GM06990 (cell line): ENCODE measurements around the gene OR1D5.

Experiments
- DNase-seq: peaks from one replicate; pipeline ENCODE4 v3.0.0-alpha.2; 2011; ENCODE audit not compliant: insufficient read length; ENCODE audit errors: extremely low read depth
- H3K27me3 ChIP-seq: replicated peaks from 2 replicates; pipeline ENCODE4 v1.6.0; 2011; ENCODE audit warnings: low read length; ENCODE audit not compliant: control insufficient read depth, insufficient read depth
- H3K36me3 ChIP-seq: 2 replicates; pipeline ENCODE4 v1.5.1; 2011; ENCODE audit warnings: low read length; ENCODE audit not compliant: control insufficient read depth, insufficient read depth
- H3K4me3 ChIP-seq: replicated peaks from 2 replicates; pipeline ENCODE4 v1.5.1; 2011; ENCODE audit warnings: low read depth, mild to moderate bottlenecking, control low read depth, low read length
- TF ChIP-seq, protein P1 (sequence below): IDR thresholded peaks from 2 replicates; pipeline ENCODE4 v1.5.1; 2011; ENCODE audit warnings: low read length, control low read depth, mild to moderate bottlenecking, inconsistent platforms; ENCODE audit not compliant: insufficient read depth, poor library complexity, severe bottlenecking

Gene OR1D5

DNA sequence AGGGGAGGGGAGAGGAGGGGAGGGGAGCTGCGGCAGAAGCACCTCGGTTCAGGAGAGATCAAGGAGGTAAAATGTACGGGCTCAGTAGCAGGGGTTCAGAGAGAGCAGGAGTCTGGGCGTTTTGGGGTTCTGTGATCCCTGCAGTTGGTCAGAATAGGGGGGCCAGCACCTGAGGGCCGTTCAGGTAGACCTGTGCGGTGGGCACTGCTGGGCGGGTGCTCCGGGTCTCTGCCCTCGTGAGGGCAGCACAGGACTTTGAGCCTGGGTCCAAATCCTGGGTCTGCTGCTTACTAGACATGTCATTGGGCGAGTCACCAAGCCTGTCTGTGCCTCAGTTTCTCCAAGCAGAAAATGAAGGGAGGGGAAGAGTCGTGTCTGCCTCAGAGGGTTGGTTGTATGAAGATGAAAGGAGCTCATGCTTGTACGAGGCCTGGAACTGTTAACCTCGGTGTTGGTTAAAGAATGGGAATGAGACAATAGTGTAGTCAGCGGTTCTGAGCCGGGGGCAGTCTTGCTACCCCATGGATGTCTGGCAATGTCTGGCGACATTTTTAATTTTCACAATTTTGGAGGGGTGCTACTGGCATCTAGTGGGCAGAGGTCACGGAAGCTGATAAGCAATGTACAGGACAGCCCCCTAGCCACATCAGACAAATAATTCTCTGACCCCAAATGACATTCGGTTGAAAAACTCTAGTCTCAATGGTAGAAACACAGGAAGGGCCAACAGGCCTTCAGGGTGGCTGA, 35.4 kb downstream of the OR1D5 start:
- TF ChIP-seq, protein P1, sequence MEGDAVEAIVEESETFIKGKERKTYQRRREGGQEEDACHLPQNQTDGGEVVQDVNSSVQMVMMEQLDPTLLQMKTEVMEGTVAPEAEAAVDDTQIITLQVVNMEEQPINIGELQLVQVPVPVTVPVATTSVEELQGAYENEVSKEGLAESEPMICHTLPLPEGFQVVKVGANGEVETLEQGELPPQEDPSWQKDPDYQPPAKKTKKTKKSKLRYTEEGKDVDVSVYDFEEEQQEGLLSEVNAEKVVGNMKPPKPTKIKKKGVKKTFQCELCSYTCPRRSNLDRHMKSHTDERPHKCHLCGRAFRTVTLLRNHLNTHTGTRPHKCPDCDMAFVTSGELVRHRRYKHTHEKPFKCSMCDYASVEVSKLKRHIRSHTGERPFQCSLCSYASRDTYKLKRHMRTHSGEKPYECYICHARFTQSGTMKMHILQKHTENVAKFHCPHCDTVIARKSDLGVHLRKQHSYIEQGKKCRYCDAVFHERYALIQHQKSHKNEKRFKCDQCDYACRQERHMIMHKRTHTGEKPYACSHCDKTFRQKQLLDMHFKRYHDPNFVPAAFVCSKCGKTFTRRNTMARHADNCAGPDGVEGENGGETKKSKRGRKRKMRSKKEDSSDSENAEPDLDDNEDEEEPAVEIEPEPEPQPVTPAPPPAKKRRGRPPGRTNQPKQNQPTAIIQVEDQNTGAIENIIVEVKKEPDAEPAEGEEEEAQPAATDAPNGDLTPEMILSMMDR, result no peak
- no peak overlapping the region for H3K4me3 ChIP-seq
- H3K36me3 ChIP-seq, result no peaks in the 10 kb centered on the region
- DNase-seq, result no peak
- no peaks in the 10 kb centered on the region for H3K27me3 ChIP-seq

DNA sequence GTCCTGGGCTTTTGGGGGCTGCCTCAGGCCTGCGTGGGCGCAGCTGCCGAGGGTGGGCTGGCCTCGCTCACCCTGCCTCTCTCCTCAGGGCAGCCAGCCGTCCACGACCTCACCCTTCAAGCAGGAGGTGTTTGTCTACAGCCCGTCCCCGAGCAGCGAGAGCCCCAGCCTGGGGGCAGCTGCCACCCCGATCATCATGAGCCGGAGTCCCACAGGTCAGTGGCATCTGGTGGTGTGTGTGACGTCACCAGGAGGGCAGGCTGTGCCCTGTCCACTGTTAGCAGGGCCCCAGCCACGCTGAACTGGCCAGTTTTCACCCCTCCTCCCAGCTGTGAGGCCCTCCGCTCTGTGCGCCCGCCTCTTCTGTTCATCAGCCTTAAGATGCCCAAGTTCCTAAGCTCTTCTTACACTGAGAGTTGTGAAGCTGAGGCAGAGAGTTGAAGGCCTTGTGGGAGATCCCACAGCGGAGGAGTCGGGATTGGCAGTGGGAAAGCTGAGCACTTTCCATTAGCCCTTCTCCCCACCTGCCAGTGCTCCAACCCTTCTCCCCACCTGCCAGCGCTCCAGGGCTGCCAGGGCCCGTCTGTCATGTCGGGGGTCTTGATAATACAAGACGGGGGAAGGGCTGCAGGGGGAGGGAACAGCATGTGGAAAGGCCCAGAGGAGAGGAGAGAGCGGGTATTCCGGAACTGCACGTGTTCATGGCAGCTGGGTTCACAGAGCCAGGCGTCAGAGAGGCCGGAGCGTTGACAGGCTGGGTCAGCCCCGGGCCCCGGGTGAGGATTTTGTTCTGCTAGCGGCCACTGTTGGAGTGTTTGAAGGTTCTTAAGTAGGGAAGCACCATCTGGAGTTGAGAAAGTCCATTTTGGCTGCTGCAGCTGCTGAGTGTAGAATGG, 36.3 kb downstream of the OR1D5 start:
- Histone ChIP-seq H3K4me3 (no peak overlapping the region), H3K36me3 (no peaks in the 10 kb centered on the region), H3K27me3 (no peaks in the 10 kb centered on the region)
- DNase-seq, result no peak
- TF ChIP-seq, protein P1, result no peak

DNA sequence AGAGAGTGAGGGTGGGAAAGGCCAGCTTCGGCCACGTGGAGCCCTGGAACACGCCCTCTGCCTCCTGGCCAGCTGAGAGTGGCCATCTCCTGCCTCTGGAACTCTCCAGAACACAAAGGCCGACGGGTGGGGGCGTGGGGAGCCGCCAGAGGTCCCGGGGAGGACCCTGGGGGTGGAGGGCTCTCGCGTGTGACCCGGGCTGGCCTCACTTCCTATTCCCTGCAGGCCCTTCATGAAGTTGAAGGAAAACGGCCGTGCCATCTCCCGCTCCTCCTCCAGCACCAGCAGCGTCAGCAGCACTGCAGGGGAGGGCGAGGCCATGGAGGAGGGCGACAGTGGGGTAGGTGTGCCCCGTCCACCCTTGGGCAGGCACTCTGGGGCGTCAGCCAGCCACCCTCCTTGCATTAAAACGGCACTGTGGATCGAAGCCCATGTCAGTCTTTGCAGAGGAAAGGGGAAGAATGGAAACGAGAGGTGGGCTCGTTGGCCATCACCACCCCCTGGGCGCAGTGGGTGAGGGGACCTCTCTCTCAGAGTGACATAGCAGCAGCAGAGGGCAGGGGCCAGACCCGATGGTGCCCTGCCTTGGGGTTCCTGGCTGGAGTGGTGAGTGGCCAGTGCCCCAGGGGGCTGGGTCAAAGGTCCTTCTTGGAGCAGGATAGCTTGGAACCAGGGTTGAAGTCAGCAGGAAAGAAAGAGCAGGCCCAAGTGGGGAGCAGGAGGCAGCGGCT, 37.1 kb downstream of the OR1D5 start:
- H3K27me3 ChIP-seq, result no peaks in the 10 kb centered on the region

DNA sequence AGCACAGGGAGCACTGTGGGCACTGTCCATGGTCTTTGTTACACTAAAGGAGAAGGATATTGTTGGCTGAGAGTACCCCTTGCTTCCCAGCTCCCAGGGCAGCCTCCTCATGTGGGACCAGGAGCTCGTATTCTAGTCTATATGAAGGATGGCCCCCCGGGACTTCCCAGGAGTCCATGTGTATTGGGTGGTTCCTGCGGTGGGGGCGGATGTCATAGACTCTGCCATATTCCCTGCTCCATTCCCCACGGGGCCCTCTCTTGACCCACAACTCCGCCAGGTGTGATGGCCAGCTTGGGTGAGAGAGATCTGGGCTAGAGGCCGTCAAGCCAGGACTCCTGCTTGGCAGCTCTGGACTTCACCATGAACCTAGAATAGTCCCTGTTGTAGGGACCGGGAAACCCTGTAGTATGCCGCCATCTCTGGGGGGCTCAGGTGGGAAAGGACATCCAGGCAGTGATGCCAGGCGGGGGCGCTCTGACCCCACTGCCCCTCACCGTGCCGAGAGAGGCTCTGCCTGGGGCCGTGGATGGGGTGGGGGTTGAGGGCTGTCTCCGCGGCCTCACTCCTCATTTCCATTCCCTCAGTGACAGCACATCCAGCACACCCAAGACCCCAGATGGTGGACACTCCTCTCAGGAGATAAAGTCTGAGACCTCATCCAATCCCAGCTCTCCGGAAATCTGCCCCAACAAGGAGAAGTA, 37.8 kb downstream of the OR1D5 start:
- Histone ChIP-seq H3K27me3 (no peaks in the 10 kb centered on the region), H3K36me3 (no peaks in the 10 kb centered on the region), H3K4me3 (no peak overlapping the region)
- TF ChIP-seq, protein P1, result no peak
- no peak for DNase-seq

More for the DNA sequence above, 37.1 kb downstream of the OR1D5 start:
- TF ChIP-seq, protein P1, result no peak
- DNase-seq, result no peak
- Histone ChIP-seq H3K4me3 (no peak overlapping the region), H3K36me3 (no peaks in the 10 kb centered on the region)

DNA sequence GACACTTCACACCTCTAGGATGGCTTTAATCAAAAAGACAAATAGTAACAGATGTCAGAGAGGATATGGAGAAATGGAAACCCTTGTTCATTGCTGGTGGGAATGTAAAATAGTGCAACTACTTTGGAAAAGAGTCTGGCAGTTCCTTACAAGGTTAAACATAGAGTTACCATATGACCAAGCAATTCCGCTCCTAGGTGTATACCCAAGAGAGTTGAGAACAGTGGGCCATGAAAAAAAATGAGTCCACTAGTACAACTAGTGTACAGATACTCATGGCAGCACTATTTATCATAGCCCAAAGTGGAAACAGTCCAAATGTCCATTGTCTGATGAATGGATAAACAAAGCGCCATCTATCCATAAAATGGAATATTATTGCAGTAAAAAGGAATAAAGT, 39.1 kb downstream of the OR1D5 start:
- DNase-seq, result no peak
- Histone ChIP-seq H3K4me3 (no peak overlapping the region), H3K27me3 (no peaks in the 10 kb centered on the region), H3K36me3 (no peaks in the 10 kb centered on the region)
- TF ChIP-seq, protein P1, result no peak
